Endometrial microvascular endothelial cells (primary cell): Measurements from ENCODE around the gene MARCHF3. TPM values are rescaled to one million over a fixed set of nuclear protein-coding genes. Genes with fewer than 3 reads are reported as not detected.
"Not testable (repeated sequence)": the region's sequence is repeated elsewhere in the genome, so short reads cannot be mapped to it uniquely, and the experiment has no call there.

Source experiments
- in situ Hi-C: cut with HindIII; loops from 2 replicates; pipeline ENCODE4 v1.10.0; 2017; ENCODE audit warnings: low sequenced_read_pairs, low pct_unique_long_range_greater_than_20kb; ENCODE audit errors: inconsistent ontology term
- total RNA-seq: library from RNA; depleted of rRNA; stranded (reverse); fragments of >200 nt; gene quantifications from one replicate; pipeline ENCODE4 v1.2.3, GENCODE V29; 2015; ENCODE audit errors: inconsistent ontology term

MARCHF3 gene
- total RNA-seq, 1 donor from 2014 or later: 26.5 TPM

GRCh38 chr5:127053551-127053950 lies 23.2 kb upstream of the MARCHF3 start:
- in situ Hi-C loops: not testable (repeated sequence)

GRCh38 chr5:127053049-127053448 lies 22.7 kb upstream of the MARCHF3 start:
- in situ Hi-C loops: no loop called here

- in situ Hi-C loops: no loop called here
Measured at GRCh38 chr5:127051591-127051990, 21.2 kb upstream of the MARCHF3 start.

- in situ Hi-C loops: no loop called here
Measured at GRCh38 chr5:127046343-127047072, 16.1 kb upstream of the MARCHF3 start.

DNA sequence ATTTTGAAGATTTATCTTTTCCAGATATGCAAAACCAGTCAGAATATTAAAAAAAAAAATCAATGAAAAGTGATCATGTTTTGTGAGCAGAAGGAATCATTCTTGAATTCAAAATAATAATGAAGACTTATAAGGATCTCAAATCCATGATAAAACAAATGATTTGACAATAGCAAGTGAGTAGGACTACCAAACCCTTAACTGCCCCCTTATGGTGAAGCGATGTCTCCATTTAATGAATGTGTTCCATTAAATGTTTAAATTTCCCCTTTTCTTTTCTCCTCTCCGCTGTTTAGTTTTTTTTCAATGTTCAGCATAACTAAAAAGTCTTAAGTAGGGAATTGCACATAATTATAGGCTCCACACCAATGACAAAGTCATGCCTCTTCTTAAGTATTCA lies 12.2 kb upstream of the MARCHF3 start:
- in situ Hi-C loops: no loop called here

- in situ Hi-C loops: no loop called here
Measured at GRCh38 chr5:127041571-127041970, 11.2 kb upstream of the MARCHF3 start.

- in situ Hi-C loops: no loop called here
Measured at GRCh38 chr5:127040796-127041520, 10.6 kb upstream of the MARCHF3 start.

GRCh38 chr5:127038550-127038949 lies 8.2 kb upstream of the MARCHF3 start:
- in situ Hi-C loops: no loop called here

- in situ Hi-C loops: no loop called here
Measured at GRCh38 chr5:127031863-127032232, 1.5 kb upstream of the MARCHF3 start.

GRCh38 chr5:127031147-127031862 lies 947 bp upstream of the MARCHF3 start:
- in situ Hi-C loops: no loop called here

GRCh38 chr5:127029581-127030258 lies 638 bp downstream of the MARCHF3 start:
- in situ Hi-C loops: no loop called here

DNA sequence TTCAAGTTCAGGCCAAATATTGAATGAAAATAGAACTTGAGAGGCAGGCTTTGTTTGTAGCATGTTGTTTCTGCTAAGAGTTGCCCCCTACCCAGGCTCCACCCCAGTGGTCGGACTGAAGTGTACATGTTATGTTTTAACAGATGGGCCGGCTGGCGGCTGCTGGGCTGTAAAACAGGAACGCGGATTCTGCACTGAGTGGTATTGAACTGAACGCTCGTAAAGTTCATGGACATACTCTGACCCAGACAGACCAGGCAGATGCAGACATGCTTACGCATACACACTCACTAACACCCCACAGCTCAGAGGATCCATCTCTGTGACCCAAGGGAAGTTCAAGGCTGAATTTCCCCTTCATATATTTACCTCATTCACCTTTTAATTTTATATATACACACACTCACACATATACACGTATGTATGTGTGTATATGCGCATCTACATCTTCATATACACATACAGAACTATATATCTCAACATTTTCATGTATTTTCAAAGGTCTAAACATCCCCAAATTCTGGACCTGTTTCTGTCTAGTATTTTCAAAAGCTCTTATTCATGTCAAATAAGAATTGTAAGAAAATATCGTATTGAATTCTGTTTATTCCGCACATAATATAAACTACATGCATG lies 1.4 kb downstream of the MARCHF3 start:
- in situ Hi-C loops: no loop called here

- in situ Hi-C loops: no loop called here
Measured at GRCh38 chr5:127027539-127027938, 2.8 kb downstream of the MARCHF3 start.

- in situ Hi-C loops: no loop called here
Measured at GRCh38 chr5:127026166-127026565, 4.2 kb downstream of the MARCHF3 start.

- in situ Hi-C loops: no loop called here
Measured at GRCh38 chr5:127025467-127025866, 4.9 kb downstream of the MARCHF3 start.

DNA sequence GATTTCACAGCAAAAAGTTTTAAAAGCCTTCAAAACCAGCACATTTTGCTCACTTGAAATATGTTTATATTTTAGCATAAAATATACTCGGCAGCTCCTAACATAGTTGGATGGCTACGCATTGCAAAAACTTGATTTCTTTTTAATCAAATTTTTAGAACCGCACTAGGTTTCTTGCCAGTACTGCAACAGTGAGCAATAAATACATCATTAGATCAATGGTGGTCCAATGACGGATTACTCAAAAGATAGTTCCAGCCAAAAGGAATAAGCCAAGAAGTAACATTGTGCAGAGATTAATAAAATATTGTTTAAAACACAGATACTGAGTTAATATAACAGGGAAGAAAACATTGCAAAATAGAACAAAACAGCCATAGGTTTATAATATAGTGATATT lies 5.5 kb downstream of the MARCHF3 start:
- in situ Hi-C loops: no loop called here

DNA sequence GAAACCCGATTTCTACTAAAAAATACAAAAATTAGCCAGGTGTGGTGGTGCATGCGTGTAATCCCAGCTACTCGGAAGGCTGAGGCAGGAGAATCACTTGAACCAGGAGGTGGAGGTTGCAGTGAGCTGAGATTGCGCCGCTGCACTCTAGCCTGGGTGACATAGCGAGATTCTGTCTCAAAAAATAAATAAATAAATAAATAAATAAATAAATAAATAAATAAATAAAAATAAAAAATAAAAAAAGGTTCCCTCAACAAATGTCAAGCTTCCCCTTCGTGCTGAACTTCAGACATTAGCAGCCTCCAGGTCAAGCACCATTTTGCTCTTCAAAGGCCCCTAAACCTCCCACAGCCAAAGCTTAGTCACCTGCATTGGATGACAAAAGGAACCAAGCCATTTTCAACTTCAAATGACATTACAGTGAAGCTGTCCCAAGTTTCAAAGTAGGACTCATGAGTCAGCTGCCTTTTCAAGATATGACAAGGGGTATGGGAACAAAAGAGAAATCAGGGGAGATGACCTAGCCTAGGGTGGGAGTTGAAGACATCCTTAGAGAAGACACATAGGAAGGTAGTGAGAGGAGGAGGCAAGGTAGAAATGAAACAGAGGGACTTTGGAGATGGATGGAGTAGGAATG lies 6.7 kb downstream of the MARCHF3 start:
- in situ Hi-C loops: not testable (repeated sequence)

DNA sequence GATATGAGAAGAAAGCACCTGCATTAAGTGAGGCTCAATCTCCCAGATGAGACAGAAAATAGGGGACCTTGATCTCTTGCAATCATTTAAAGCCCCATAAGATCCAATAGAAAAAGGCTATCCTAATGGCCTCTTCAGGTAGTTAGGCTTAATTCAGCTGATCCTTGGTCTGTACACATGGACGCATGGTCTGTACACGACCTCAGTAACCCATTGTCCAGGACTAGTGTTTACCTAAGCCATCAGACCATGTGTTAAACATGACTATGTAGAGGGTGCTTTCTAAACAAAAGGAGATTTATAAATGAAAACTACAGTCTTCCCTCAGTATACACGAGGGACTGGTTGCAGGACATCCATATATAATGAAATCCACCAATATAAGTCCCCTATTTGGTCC lies 7.5 kb downstream of the MARCHF3 start:
- in situ Hi-C loops: no loop called here
